ENCODE measurements around the gene PPP1R3C.

The PPP1R3C gene

DNA sequence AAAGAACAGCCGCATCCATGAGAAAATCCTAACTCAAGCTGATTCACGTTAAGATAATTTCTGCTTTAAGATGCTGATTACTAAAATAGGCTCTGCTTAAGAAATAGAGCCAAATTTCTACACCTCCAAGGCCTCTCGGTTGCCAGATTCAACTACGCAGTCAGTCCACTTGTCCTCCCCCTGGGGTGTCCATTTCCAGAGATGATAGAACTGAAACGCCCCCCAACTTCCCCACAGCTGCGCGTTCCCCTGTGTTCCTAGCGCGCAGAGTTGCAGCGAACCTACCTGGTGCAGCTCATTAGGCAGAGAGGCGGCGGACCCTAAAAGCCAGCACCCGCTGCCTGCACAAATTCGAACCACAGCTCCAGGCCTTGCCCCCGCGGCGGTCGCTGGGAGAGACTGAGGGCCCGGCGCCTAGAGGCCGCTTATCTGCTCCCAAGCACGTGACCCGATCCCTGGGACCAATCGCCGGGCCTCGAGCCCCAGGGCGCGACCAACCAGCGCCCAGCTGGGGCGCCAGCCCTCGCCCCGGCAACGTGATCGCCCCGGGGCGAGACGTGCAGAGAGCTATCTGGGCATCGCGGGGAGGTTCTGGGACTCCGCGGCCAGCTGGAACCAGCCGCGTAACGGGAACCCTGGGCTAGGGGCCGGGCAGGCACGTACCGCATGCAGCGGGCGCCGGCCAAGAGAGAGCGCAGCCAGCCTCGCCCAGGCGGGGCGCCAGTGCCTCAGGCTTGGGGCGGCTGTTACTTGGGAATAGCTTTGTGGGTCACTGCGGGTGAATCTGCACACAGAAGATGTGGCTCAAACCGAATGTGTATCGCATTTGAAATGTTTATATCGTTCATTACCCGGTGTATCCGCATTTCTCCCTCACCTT, at the start of gene PPP1R3C:
Gene PPP1R3C, minus strand, starts transcription at position 401 of the 880 bp plus-strand sequence. Its CDS starts 102 bp downstream, at position 299.
- peak; percentile 39 to 95 (median 89) for DNase-seq

DNA sequence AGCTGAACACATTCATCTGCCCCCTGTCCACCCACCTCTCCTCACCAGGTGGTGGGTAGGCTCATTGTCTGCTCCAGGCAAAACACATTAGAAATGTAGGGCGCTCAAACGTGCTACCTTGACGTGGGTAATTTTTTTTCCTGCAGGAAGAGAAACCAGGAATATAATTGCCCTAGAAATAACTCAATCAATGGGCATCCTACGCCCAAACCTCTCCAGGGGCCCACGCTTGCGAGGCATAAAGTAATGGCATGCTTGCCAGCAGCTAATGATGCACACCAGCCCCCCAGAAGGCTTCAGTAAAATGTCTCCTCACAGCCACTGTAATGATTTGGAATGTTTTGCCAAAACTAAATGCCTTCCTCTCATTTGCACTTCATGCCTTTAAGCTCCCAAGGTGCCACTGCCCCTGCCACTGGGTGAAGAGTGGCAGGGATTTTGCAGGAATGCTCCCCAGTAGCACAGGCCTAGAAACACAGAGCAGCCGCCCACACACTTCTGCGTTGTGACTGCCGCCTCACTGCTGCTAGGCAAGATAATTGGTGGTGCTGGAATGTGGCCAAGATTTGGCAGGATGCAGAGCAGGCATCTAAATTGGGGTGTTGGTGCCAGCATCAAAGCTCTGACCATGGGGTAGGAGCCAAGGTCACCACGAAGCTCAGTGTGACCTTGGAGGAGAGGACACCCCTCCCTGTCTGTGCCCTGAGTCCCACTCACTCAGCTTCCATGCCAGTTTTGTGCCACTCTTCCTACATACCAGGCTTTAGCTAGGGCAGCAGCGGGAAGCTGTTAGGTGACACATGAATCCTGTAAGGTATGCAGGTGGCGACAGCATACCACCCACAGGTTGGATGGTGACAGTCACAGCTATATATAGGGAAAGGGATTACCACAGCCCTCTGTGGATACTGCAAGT, 48.7 kb upstream of the PPP1R3C start:
- peak in 45 of 56 donors; percentile 5 to 88 (median 55) for DNase-seq

DNA sequence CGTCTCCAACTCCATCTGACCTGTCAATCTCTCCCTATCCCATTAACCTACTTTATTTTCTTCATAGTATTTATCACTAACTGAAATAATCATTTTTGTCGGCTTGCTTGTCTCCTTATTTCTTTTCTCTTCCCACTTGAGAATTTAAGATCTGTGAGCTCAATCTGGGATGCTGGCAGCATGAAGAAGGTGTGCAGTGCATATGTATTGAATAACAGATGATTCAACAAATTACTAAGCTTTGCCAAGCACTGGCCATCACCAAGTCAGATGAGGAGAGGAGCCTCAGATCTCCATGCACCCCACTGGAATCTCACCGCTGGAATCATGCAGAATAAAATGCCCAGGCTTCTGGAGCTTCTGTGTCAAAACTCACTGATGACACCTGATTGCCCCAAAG, 47.6 kb upstream of the PPP1R3C start:
- DNase-seq = no peak

DNA sequence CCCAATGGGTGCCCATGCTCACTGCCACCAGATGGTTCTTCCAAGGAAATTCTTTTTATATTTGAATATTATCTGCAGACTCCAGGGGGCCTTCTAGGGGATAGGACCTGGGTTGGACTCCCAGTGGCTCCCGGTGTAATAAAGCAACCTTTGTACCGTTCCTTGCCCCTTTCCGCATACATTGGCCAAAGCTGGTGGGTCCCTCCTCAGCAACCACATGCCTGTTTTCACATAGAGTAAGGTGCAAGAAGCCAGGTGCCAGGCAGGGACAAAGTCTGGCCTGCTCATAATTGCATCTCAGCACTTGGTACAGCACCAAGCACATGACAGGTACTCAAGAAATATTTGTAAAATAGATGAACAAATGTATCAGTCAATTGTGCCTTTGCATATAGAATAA, 46.4 kb upstream of the PPP1R3C start:
- no peak for DNase-seq

DNA sequence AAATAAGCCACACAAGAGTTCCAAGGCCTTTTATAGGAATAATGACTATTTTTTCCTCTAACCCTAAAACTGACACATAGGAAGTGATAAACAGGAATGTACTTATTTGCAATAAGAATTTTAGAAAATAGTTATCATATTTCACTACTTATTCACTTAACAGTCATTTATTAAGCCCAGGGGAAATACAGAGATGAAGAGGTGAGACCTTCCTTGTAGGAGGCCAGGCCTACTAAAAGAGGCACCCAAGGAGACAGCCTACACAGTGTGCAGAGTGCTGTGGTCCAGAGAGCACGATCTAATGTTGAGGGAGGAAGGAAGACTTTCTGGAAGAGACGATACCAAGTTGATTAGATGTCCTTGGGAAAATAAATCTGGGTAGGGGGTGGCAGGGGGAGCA, 45.0 kb upstream of the PPP1R3C start:
- no peak for DNase-seq

DNA sequence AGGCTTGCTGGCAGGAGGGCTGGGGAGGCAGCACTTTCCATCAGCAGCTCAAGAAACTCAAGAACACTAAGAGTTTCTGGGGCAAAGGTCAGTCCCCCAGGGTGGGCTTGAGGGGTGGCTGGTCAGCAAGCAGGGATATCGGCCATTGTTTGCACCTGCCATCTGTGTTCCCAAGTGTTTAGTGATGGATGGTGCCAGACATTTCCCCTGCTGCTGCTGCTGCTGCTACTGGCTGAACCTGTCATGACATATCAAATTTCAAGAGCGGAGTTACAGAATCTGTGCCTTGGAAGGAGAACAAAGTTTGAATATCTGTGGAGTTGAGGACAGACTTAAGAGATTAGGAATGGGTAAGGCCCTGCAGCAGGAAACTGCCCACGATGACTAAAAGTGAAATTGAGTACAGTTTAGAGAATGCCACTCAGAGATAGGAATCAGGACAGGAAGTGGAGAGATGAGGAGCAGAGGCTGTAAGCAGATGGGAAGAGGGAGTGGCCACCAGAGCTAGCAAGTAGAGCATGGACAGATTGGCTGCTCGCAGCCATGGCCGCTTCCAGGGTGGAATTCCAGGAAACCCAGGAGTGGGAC, 39.2 kb upstream of the PPP1R3C start:
- DNase-seq = no peak

DNA sequence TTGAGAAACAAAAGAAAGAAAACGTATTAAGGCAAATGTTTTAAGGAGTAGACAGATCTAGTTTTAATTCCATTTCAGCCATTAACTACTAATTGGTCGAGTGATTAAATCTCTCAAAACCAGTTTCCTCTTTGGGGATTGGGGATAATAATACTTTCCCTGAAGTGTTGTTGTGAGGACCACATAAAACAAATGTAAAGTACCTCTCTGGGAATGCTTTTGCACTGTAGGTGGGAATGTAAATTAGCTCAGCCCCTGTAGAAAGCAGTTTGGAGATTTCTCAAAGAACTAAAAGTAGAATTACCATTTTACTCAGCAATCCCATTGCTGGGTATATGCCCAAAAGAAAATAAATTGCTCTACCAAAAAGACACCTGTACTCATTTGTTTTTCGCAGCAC, 36.0 kb upstream of the PPP1R3C start:
- DNase-seq = no peak

DNA sequence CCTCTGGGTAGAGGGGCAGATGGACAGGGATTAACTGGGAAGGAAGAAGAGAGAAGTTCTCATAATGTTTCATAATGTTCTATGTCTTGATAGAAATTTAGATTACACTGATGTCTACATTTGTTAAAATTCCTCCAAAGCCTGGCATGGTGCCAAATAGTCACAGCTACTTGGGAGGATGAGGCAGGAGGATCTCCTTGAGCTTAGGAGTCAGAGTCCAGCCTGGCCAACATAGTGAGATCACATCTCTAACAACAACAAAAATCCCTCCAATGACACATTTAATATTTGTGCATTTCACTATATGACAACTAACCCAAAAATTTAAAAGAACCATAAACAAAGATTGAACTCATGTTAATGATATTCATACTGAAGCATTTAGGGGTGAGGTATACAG, 33.0 kb upstream of the PPP1R3C start:
- DNase-seq = no peak

DNA sequence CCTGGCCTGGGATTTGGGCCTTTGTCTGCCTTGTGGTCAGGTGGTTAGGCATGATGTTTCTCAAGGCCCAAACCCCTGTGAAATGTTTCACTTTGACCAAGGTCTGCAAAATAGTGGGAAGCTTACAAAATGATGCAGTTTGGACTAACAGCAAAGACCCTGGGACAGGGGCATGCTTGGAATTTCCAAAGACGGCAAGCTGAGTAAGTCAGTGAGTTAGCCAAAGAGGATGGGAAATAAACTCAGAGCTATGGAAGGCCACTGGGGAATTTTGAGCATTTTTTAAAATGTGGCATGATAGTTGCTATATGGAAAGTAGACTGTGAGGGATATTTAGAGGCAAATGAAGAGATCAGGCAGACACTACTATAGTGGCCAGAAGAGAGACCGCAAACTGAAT, 31.6 kb upstream of the PPP1R3C start:
- DNase-seq = no peak

DNA sequence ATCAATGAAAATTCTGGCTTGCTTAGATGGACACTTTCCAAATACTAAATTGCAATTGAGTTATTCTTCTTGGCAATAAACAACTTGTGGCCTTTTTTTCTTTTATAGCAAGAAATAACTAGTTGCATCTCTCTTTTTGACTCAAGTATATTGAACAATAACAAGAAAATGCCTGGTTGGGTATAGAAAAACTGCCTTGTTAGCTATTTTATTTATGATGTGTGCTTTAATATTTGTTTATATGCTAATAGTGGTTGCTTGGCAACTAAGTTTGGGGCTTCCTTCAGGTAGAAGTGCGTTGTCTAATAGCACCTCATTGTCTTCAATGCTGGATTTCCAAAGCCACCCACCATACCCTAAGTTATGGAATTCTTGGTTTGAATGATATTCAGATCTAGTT, 30.1 kb upstream of the PPP1R3C start:
- no peak for DNase-seq

DNA sequence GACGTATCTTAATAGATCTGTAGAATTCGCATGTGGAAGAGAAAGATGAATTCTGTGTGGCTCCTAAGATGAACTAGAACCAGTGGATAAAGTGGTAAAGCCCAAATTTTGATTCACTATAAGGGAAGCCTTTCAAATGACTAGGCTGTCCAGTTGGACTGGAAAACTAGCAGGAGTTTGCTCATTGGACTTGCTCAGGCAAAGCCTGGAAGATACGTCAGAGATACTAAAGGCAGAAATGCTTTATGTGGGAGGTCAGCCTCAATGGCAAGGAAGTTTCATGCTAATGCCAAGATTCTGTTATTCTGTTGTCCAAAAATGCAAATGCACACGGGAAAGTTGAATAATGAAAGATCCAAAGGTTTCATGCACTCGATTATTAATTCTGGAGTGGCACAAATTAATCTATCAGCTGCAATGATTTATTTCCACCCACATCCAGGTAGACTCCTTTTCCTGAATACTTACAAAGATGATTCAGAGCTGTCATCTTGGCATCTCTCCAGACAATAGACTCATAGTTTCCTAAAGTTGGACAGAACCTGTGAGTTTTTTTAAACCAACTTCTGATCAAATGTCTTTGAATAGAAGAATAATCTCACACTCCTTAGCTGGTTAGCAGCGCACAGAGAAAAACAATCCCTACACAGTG, 20.5 kb upstream of the PPP1R3C start:
- DNase-seq = no peak

DNA sequence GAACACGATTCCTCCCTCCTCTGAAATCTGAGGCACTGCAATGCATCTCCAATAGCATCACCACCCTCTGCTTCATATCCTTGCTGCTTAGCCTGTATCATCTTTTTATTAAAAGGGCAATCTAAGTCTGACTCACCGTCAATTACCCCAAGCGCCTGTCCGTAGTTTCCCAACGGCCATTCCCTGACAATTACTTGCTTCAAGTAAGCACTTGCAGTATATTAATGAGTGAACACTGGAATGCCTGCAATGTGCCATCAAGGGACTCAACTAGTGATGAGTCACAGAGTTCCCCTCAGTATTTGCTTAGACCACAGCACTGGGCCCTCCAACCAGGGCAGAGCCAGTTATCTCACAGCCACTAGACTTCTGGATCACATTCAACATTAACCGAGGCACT, 19.5 kb upstream of the PPP1R3C start:
- no peak for DNase-seq

DNA sequence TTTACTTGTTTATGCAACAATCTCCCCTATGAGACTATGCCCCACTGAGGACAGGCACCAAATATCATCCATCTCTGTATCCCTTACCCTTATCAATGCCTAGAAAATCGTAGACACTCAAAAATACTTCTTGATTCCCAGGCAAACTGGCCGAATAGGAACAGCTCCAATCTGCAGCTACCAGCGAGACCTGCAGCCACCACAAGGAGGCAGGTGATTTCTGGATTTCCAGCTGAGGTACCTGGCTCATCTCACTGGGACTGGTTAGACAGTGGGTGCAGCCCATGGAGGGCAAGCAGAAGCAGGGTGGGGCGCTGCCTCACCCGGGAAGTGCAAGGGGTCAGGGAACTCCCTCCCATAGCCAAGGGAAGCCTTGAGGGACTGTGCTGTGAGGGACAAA, 10.8 kb upstream of the PPP1R3C start:
- DNase-seq = no peak

DNA sequence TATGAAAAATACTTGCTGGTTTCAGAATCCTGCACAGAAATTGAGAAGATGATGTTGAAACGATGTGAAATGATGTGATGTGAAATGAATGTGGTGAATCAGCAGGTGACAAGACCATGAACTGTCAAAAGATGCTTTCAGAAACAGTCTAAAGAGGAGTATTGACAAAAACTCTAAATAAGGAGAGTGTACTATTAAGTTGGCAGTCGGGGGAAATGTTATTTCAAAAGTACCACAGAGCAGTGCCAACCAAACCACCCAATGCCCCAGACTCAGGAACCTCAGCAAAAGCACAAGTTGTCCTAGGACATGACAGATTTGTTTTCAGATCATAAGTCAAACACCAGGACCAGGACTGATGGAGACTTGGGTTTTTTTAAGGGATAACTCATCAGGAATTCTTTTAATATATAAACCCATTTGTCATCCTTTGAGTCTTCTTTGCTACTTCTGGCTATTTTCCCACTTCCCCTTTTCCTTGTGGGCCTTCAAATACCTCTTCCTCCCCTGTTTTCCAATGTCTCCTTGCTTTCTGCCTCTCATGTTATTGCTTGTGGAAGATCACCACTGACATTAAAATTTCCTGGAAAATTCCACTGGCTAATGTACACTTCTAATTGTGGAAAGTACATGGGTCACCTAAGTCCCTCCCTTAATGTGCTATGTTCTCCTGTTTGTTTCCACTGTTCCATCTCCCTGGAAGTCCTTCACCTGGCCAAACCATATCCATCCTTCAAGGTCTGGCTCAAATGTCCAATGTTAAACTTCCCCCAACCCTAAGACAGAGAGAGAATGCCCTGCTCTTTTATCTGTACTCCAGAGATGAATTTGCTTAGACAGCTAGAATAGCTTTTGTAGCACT, 10.2 kb upstream of the PPP1R3C start:
- DNase-seq = no peak

DNA sequence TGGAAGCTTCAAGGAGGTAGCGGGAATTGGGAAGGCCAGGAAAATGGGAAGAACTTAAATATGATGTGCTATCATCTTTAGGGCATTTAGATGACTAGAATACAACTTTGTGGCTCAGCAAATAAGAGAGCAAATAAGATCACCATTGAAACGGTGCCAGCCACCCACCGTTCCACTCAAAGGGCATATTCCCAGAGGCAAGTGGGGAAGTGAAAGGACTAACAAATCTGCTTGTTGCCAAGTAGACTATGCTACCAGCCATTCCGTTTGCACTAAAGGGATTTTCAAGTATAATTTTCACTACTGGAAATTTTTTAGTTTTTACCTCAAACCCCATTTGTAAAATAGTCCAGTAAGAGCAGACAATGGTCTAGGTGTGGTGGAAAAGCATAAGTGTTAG, 4.0 kb upstream of the PPP1R3C start:
- DNase-seq = no peak

DNA sequence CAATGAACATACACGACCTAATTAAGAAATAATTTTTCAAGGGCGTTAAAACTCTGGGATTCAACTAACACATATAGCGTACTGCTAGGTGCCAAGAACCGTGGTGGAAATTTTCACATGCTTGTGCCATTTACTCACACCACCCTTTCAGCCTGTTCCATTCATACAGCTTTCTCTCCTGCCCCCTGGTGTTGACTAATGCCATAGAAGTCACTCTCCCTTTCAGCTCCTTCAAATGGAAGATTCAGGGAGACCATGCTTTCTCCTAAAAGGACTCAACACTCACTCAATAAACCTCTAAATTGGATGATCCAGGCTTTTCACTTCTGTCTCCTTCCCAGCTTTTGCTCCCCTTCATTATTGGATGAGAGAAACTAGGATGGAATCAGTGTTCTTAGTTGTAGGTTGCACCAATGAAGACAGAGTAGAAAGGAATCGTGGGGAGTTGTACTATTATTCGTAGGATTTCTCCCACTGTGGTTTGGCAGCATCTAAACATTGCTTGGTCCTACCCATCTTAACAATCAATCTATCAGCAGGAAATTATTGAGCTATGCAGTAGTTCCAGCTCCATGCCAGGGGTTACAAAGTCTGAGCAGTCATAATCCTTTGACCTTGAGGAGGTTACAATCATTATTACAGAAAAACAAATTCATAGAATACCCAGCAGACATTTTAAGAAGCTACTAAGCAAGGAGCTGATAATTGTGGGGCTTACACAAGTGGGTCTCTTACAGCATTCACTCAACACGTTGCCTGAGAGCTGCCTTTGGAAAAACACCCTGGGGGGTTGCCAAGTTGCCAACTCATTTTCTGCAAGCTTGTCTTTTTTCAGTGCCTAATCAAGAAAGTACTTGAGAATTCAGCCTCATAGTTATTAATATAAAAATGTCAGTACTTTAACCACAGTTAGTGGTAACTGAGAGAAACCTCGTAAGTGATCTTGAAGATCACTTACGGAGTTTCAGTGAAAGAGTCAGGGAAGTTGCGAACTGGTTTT, 2.8 kb upstream of the PPP1R3C start:
- peak in 35 of 56 donors; percentile 11 to 82 (median 36) for DNase-seq

DNA sequence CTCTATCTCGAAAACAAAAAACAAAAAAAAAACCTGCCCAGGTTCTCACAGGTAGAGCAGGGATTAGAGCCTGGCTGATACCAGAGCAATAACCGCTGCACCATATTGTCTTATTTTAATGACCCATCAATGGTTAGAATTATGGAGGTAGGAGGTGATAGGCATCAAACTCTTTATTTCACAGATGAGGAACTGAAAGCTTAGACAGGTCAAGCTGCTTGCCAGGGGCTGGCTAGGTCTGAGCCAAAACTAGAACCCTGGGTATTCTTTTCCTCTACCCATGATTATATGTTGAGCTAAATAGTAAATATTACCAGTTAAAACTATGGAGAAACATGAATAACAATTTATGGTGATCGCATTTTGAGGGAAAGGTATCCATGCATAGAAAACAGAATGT, 2.0 kb upstream of the PPP1R3C start:
- no peak for DNase-seq

DNA sequence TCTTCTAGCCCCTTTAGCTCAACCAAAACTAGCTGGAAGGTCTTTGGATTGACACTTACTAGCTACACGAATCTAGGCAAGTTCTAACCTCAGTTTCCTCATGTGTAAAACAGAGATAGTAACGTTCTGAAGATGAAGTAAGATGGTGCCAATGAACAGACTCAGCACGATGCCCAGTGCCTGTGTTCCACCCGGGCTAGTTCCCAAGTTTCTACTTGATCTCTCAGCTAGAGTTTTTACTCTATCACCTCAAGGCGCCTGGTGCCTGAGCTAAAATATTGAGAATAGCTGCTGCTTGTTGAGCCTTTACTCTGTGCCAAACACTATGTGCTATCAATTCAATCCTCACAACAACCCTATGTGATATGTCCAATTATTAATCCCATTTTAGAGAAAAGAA, 1.4 kb upstream of the PPP1R3C start:
- DNase-seq = no peak

DNA sequence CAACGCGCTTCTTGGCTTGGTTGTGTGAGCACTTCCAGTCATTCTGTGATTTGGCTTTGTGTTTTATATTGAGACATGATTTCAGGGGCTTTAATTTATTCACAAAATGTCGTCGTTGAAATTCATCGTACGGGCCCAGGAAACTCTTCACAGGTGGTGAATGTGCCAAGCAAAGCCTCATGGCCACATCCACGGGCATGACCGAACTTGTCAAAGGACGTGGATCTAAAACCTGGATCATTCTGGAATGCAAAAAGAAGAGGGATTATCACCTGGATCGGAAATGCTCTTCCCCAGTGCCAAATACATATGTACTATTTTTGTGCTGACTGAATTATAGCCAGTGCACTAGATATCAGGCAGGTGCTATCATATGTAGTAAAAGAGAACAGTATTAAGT, 2.2 kb downstream of the PPP1R3C start:
- no peak for DNase-seq

Measured in nucleus accumbens (tissue), 56 donors.